Gastrocnemius medialis (tissue), 4 donors: Measurements from ENCODE around the gene FASN. TPM values are rescaled to one million over a fixed set of nuclear protein-coding genes. Genes with fewer than 3 reads are reported as not detected.

ENCODE experiments used
- ATAC-seq, 2 donors: fragments of 150-250 bp; one replicate each; pipeline ENCODE4 v1.9.1; 2016
- DNase-seq, 2 donors: peaks; one replicate each; pipeline ENCODE4 v3.0.0-alpha.2; 2019
- H3K27ac ChIP-seq, 4 donors: fragments of 200-600 bp; sonication (generic); 1 replicate in 1 of 4; 2 replicates in 3 of 4; pipeline ENCODE4 v1.5.1; 2016 to 2018; ENCODE audit warnings: mild to moderate bottlenecking in 2 of 4, moderate library complexity in 1 of 4
- H3K27me3 ChIP-seq, 3 donors: fragments of 200-600 bp; sonication (generic) in 2 of 3; 1 replicate in 1 of 3; 2 replicates in 2 of 3; pipeline versions ENCODE4 v1.5.1 to v1.6.0; 2016 to 2019; ENCODE audit warnings: mild to moderate bottlenecking in 1 of 3, moderate library complexity in 1 of 3
- H3K36me3 ChIP-seq, 2 donors: fragments of 200-600 bp; sonication (generic) in 1 of 2; one replicate each; pipeline ENCODE4 v1.5.1; 2017 to 2018
- H3K4me1 ChIP-seq, 2 donors: fragments of 200-600 bp; sonication (generic) in 1 of 2; one replicate each; pipeline ENCODE4 v1.5.1; 2016 to 2017; ENCODE audit warnings: mild to moderate bottlenecking in 2 of 2
- H3K4me3 ChIP-seq, 4 donors: fragments of 200-600 bp; sonication (generic) in 3 of 4; 1 replicate in 1 of 4; 2 replicates in 3 of 4; pipeline ENCODE4 v1.5.1; 2016 to 2019; ENCODE audit warnings: mild to moderate bottlenecking in 2 of 4
- H3K9me3 ChIP-seq, 3 donors: fragments of 200-600 bp; sonication (generic) in 2 of 3; 1 replicate in 1 of 3; 2 replicates in 2 of 3; pipeline ENCODE4 v1.5.1; 2016 to 2019
- CTCF ChIP-seq, 5 experiments: fragments of 450-650 bp in 3 of 5; fragments of 200-600 bp in 2 of 5; sonication (generic) in 2 of 5; IDR thresholded peaks in 4 of 5; conservative IDR thresholded peaks in 1 of 5; 1 replicate in 4 of 5; 2 replicates in 1 of 5; pipeline ENCODE4 v1.5.1; 2016 to 2019; ENCODE audit warnings: antibody characterized with exemption in 5 of 5, mild to moderate bottlenecking in 3 of 5, moderate library complexity in 3 of 5
- POLR2A ChIP-seq, 2 donors: fragments of 450-650 bp; IDR thresholded peaks; one replicate each; pipeline ENCODE4 v1.6.1; 2017; ENCODE audit warnings: antibody characterized with exemption in 2 of 2, mild to moderate bottlenecking in 2 of 2, moderate library complexity in 2 of 2
- in situ Hi-C, 4 donors: fragments of 200-750 bp; cut with MboI; loops; one replicate each; pipeline versions ENCODE4 v1.15.0 to v1.8.0; 2017; ENCODE audit warnings: low sequenced_read_pairs in 4 of 4
- intact Hi-C: fragments of 100-400 bp; cut with DNase I; formaldehyde crosslinking; loops from one replicate; pipeline ENCODE4 v1.15.1; 2023; ENCODE audit warnings: low total_unique reads
- total RNA-seq, 4 donors: library from RNA; depleted of rRNA; stranded (reverse); fragments of >200 nt; gene quantifications; one replicate each; pipeline versions ENCODE4 v1.1.0 to v1.2.3, GENCODE V29; 2016

Gene FASN
- total RNA-seq, 4 donors from 2014 or later: 16.3 to 34.5 (median 26.3) TPM

GRCh38 chr17:82050761-82051641 lies 47.0 kb downstream of the FASN start:
- H3K9me3 ChIP-seq: no peaks in the 10 kb centered on the region
- peaks cover 0 to 63% of the 10 kb centered on the region in 2 donors for H3K36me3 ChIP-seq
- TF ChIP-seq POLR2A (IDR thresholded peaks at IDR 0.05): no peak
- peak in 1 of 5 experiments; percentile 6 for TF ChIP-seq CTCF (IDR thresholded peaks at IDR 0.05 in 4 of 5, conservative IDR thresholded peaks at IDR 0.05 in 1 of 5)
- H3K27ac ChIP-seq: peak overlapping the region; percentile 36 to 72 (median 58)
- intact Hi-C loops (loop anchor here (5.0 kb wide), 1 partner anchor 46 kb away; the partner anchor contains the start of gene FASN), in situ Hi-C loops (no loop called here)
- H3K4me1 ChIP-seq: peaks cover 22 to 29% of the 10 kb centered on the region in 2 donors
- no peaks in the 10 kb centered on the region for H3K27me3 ChIP-seq
- peak; percentile 16 to 34 for ATAC-seq
- DNase-seq: no peak
- H3K4me3 ChIP-seq: peak overlapping the region; percentile 52 to 87 (median 74)

GRCh38 chr17:82050152-82050760 lies 47.8 kb downstream of the FASN start:
- in situ Hi-C loops: no loop called here
- Histone ChIP-seq H3K4me1 (peaks cover 22 to 29% of the 10 kb centered on the region in 2 donors), H3K27ac (peak overlapping the region in 3 of 4 donors; percentile 36 to 60 (median 56)), H3K9me3 (no peaks in the 10 kb centered on the region), H3K36me3 (peaks cover 0 to 56% of the 10 kb centered on the region in 2 donors), H3K27me3 (no peaks in the 10 kb centered on the region), H3K4me3 (peak overlapping the region; percentile 52 to 87 (median 74))
- ATAC-seq: no peak
- no peak for TF ChIP-seq POLR2A (IDR thresholded peaks at IDR 0.05)
- DNase-seq: no peak
- intact Hi-C loops: loop anchor here (5.0 kb wide), 1 partner anchor 47 kb away; the partner anchor contains the start of gene FASN

GRCh38 chr17:82049521-82049971 lies 48.5 kb downstream of the FASN start:
- no peak for ATAC-seq
- Histone ChIP-seq H3K9me3 (no peaks in the 10 kb centered on the region), H3K27me3 (no peaks in the 10 kb centered on the region), H3K36me3 (peaks cover 0 to 49% of the 10 kb centered on the region in 2 donors), H3K27ac (no peak overlapping the region), H3K4me1 (peaks cover 22 to 29% of the 10 kb centered on the region in 2 donors), H3K4me3 (no peak overlapping the region)
- DNase-seq: no peak
- in situ Hi-C loops: loop anchor here in 1 of 4 donors (25.0 kb wide), 1 partner anchor 88 kb away; no protein-coding TSS in a partner anchor
- TF ChIP-seq CTCF (IDR thresholded peaks at IDR 0.05 in 4 of 5, conservative IDR thresholded peaks at IDR 0.05 in 1 of 5): no peak
- TF ChIP-seq POLR2A (IDR thresholded peaks at IDR 0.05): no peak
- intact Hi-C loops: no loop called here

- no peak for TF ChIP-seq CTCF (IDR thresholded peaks at IDR 0.05 in 4 of 5, conservative IDR thresholded peaks at IDR 0.05 in 1 of 5)
- no peak for TF ChIP-seq POLR2A (IDR thresholded peaks at IDR 0.05)
- Histone ChIP-seq H3K9me3 (no peaks in the 10 kb centered on the region), H3K36me3 (peaks cover 0 to 44% of the 10 kb centered on the region in 2 donors), H3K4me1 (peaks cover 22 to 29% of the 10 kb centered on the region in 2 donors), H3K27ac (no peak overlapping the region), H3K4me3 (no peak overlapping the region), H3K27me3 (no peaks in the 10 kb centered on the region)
- in situ Hi-C loops: loop anchor here in 1 of 4 donors (25.0 kb wide), 1 partner anchor 88 kb away; no protein-coding TSS in a partner anchor
- DNase-seq: no peak
- intact Hi-C loops: no loop called here
- no peak for ATAC-seq
These were observed 48.9 kb downstream of the FASN start for GRCh38 chr17:82049106-82049505.
